ENCODE data around the gene DEFB125.

DNA sequence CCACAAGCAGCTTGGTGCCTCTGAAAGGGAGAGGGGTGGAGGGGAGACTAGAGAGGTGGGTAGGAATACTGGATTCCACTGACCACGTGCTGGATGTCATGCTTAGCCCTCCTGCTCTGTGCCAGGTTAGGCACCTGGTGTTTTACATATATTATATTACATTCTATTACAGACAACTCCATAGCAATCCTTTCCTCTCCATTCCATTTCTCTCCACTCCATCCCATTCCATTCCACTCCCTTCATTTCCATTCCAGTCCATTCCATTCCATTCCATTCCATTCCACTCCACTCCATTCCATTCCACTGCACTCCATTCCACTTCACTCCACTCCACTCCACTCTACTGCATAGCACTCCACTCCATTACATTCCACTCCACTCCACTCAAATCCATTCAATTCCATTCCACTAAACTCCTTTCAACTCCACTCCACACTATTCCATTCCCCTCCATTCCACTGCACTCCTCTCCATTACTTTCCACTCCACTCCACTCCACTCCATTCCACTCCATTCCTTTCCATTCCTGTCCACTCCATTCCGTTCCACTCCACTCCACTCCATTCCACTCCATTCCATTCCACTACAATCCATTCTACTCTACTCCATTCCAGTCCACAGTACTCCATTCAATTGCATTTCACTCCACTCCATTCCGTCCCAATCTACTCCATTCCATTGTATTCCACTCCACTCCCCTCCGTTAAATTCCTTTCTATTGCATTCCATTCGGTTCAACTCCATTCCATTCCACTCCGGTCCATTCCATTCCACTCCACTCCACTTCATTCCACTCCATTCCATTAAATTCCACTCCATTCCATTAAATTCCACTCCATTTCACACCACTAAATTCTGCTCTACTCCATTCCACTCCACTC lies 27.2 kb upstream of the DEFB125 start:
- TF ChIP-seq, protein P1, sequence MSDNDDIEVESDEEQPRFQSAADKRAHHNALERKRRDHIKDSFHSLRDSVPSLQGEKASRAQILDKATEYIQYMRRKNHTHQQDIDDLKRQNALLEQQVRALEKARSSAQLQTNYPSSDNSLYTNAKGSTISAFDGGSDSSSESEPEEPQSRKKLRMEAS (IDR thresholded peaks at IDR 0.05), result no peak
- no peak for TF ChIP-seq YY1 (IDR thresholded peaks at IDR 0.05; ENCODE audit: low read depth)
- TF ChIP-seq REST (IDR thresholded peaks at IDR 0.05; ENCODE audit: low read depth), result no peak
- no peak for TF ChIP-seq TEAD4 (IDR thresholded peaks at IDR 0.05)
- no peak for TF ChIP-seq FOXM1 (IDR thresholded peaks at IDR 0.05; ENCODE audit: borderline replicate concordance, low read depth)
- no peak for TF ChIP-seq CREB1 (IDR thresholded peaks at IDR 0.05; ENCODE audit: low read depth)
- no peak for TF ChIP-seq TCF12 (IDR thresholded peaks at IDR 0.05; ENCODE audit: low read depth)
- TF ChIP-seq EGR1 (IDR thresholded peaks at IDR 0.05), result no peak
- no peak for TF ChIP-seq EP300 (IDR thresholded peaks at IDR 0.05; ENCODE audit: borderline replicate concordance)
- TF ChIP-seq USF1 (IDR thresholded peaks at IDR 0.05), result no peak
- no peak for TF ChIP-seq RAD21 (IDR thresholded peaks at IDR 0.05; ENCODE audit: low read depth)
- TF ChIP-seq TAF1 (IDR thresholded peaks at IDR 0.05; ENCODE audit: low read depth), result no peak
- TF ChIP-seq CEBPB (IDR thresholded peaks at IDR 0.05), result no peak
- TF ChIP-seq ZBTB7A (IDR thresholded peaks at IDR 0.05; ENCODE audit: low read depth), result no peak

Data from Ishikawa (cell line).